Heart left ventricle (tissue), 16 donors: Measurements from ENCODE around the gene ZNF341. TPM values are rescaled to one million over a fixed set of nuclear protein-coding genes. Genes with fewer than 3 reads are reported as not detected.

Experiments
- ATAC-seq, 4 donors: fragments of 200-7000 bp; cut with Tn5 transposase; one replicate each; pipeline ENCODE4 v1.9.1; 2020 to 2022; ENCODE audit warnings: moderate library complexity in 4 of 4, mild to moderate bottlenecking in 3 of 4, moderate number of reproducible peaks in 1 of 4
- DNase-seq, 5 donors: peaks; one replicate each; pipeline ENCODE4 v3.0.0-alpha.2; 2020
- H3K27ac ChIP-seq, 12 donors: fragments of 200-600 bp; sonication (generic) in 4 of 12; one replicate each; pipeline versions ENCODE4 v1.5.0 to v1.8.0; 2016 to 2022; ENCODE audit warnings: mild to moderate bottlenecking in 2 of 12
- H3K27me3 ChIP-seq, 9 donors: fragments of 200-600 bp; sonication (generic) in 2 of 9; one replicate each; pipeline versions ENCODE4 v1.5.1 to v1.8.0; 2016 to 2022; ENCODE audit warnings: mild to moderate bottlenecking in 3 of 9
- H3K36me3 ChIP-seq, 9 donors: fragments of 200-600 bp; sonication (generic) in 2 of 9; one replicate each; pipeline versions ENCODE4 v1.5.0 to v1.8.0; 2018 to 2022; ENCODE audit warnings: mild to moderate bottlenecking in 2 of 9
- H3K4me1 ChIP-seq, 12 donors: fragments of 200-600 bp; sonication (generic) in 4 of 12; one replicate each; pipeline versions ENCODE4 v1.5.0 to v1.8.0; 2016 to 2022; ENCODE audit warnings: mild to moderate bottlenecking in 3 of 12
- H3K4me3 ChIP-seq, 12 donors: fragments of 200-600 bp; sonication (generic) in 4 of 12; one replicate each; pipeline versions ENCODE4 v1.5.0 to v1.8.0; 2017 to 2022; ENCODE audit warnings: mild to moderate bottlenecking in 9 of 12, moderate library complexity in 4 of 12
- H3K9me3 ChIP-seq, 12 donors: fragments of 200-600 bp; sonication (generic) in 4 of 12; one replicate each; pipeline versions ENCODE4 v1.5.0 to v1.8.0; 2016 to 2022; ENCODE audit warnings: mild to moderate bottlenecking in 1 of 12
- CTCF ChIP-seq, 12 donors: fragments of 200-600 bp; sonication (generic) in 4 of 12; IDR thresholded peaks; one replicate each; pipeline versions ENCODE4 v1.5.0 to v1.8.0; 2018 to 2022; ENCODE audit warnings: antibody characterized with exemption in 12 of 12, mild to moderate bottlenecking in 5 of 12
- POLR2A ChIP-seq, 2 donors: fragments of 450-650 bp; IDR thresholded peaks; one replicate each; pipeline ENCODE4 v1.6.1; 2017; ENCODE audit warnings: antibody characterized with exemption in 2 of 2, mild to moderate bottlenecking in 2 of 2, moderate library complexity in 2 of 2
- WGBS, 4 donors: extraction: QIAGEN DNeasy Blood & Tissue Kit in 2 of 4; methylation state at CpG; one replicate each; pipeline versions ENCODE4 v1.1.5 to v1.1.7; 2013 to 2018; 5-methylcytosine and 5-hydroxymethylcytosine counted together
- intact Hi-C, 10 donors: fragments of 100-400 bp; cut with DNase I; formaldehyde crosslinking; loops; one replicate each; pipeline versions ENCODE4 v1.11.1 to v1.14.2; 2022
- polyA plus RNA-seq, 2 donors: library from polyadenylated mRNA; stranded (reverse); fragments of 200-250 nt; gene quantifications; one replicate each; pipeline ENCODE4 v1.2.3, GENCODE V29; 2013
- total RNA-seq, 9 donors: library from RNA; depleted of rRNA in 2 of 9; stranded (reverse); fragments of >200 nt in 2 of 9; fragmentation: NEBNext Ultra II Directional in 3 of 9; extraction: Animal tissue kit (Norgen Biotek cat#: 25700) in 3 of 9; gene quantifications; one replicate each; pipeline versions ENCODE4 v1.1.0 to v1.2.4, GENCODE V29; 2016 to 2023
- donor health status: ischemic (EF 13 %, LVEDD 7.1; RV severe dilation, severe dysfunction).
- donor health status: healthy with polysubstance abuse.
- donor health status: DM: no; HTN: yes; CAD: no.
- donor health status: DM: no; HTN: no; CAD: no.
- donor health status: ischemic (EF 25% LVEDD 6.9; RV normal size, moderate dysfunction).
- donor health status: ischemic (EF 25% LVEDD 5.7; RV mildly dilated, moderate dysfunction).
- donor health status: healthy.
- donor health status: DM: yes; HTN: yes; CAD: no.
- donor health status: ischemic (EF 35%, LVEDD 5.7; RV mildly dilated, moderate dysfunction).
- donor health status: nonischemic (EF 11% LVEDD 7.7; RV severe dilation, severe dysfunction).
- donor health status: DM: yes; HTN: yes; CAD: no.
- donor health status: PGD.
- donor health status: ischemic (EF 29% LVEDD 5.4; RV normal size, mild dysfunction).
- donor health status: nonischemic (EF 23%, LVEDD 6.1; RV moderate dilation, normal function).

The ZNF341 gene
- total and polyA plus RNA-seq, 11 donors = 1.2 to 3.3 (median 1.7) TPM

GRCh38 chr20:33732166-33732970 lies 572 bp downstream of the ZNF341 start:
- intact Hi-C loops = loop anchor here in 6 of 10 donors (2.0 to 5.0 kb wide), 6 partner anchors 60 to 275 kb away; partner anchors contain the start of genes NECAB3 (in 2 of the 6), RALY (in 2 of the 6), ACTL10 (in 1 of the 6) and CHMP4B (in 1 of the 6)
- H3K4me1 ChIP-seq = peaks cover 0 to 29% (median 20%) of the 10 kb centered on the region in 12 donors

GRCh38 chr20:33733654-33734576 lies 2.1 kb downstream of the ZNF341 start:
- Histone ChIP-seq H3K27ac (peak overlapping the region in 11 of 12 donors; percentile 68 to 99 (median 90)), H3K4me3 (peak overlapping the region in 2 of 12 donors; percentile 5 to 71), H3K4me1 (peaks cover 0 to 29% (median 20%) of the 10 kb centered on the region in 12 donors), H3K9me3 (peaks cover 0 to 26% (median 17%) of the 10 kb centered on the region in 12 donors), H3K27me3 (no peaks in the 10 kb centered on the region), H3K36me3 (no peaks in the 10 kb centered on the region)
- TF ChIP-seq POLR2A (IDR thresholded peaks at IDR 0.05) (no peak), CTCF (IDR thresholded peaks at IDR 0.05) (no peak)
- 57 to 68% (median 65%) methylated on average over 6 of the region's 6 CpGs for WGBS, 4 donors
- ATAC-seq (peak in 3 of 4 donors; percentile 12 to 47 (median 17)), DNase-seq (peak in 2 of 5 donors; percentile 26 to 28)
- intact Hi-C loops = loop anchor here in 6 of 10 donors (2.0 to 5.0 kb wide), 6 partner anchors 62 to 277 kb away; partner anchors contain the start of genes NECAB3 (in 2 of the 6), RALY (in 2 of the 6), ACTL10 (in 1 of the 6) and CHMP4B (in 1 of the 6)

More at GRCh38 chr20:33732166-33732970, 572 bp downstream of the ZNF341 start:
- H3K36me3 ChIP-seq = no peaks in the 10 kb centered on the region
- ATAC-seq = peak; percentile 60 to 87 (median 79)
- H3K4me3 ChIP-seq = peak overlapping the region; percentile 47 to 71 (median 64)
- TF ChIP-seq POLR2A (IDR thresholded peaks at IDR 0.05) (no peak), CTCF (IDR thresholded peaks at IDR 0.05) (no peak)
- peaks cover 0 to 20% (median 15%) of the 10 kb centered on the region in 12 donors for H3K9me3 ChIP-seq
- peak overlapping the region; percentile 86 to 99 (median 92) for H3K27ac ChIP-seq
- WGBS, 4 donors = 2 to 5% (median 2%) methylated on average over 24 to 68 of the region's 68 CpGs
- H3K27me3 ChIP-seq = no peaks in the 10 kb centered on the region
- DNase-seq = peak in 4 of 5 donors; percentile 89 to 95 (median 92)

GRCh38 chr20:33736962-33737361 lies 5.2 kb downstream of the ZNF341 start:
- intact Hi-C loops = no loop called here

More at GRCh38 chr20:33736962-33737361, 5.2 kb downstream of the ZNF341 start:
- no peak overlapping the region for H3K27ac ChIP-seq
- no peaks in the 10 kb centered on the region for H3K36me3 ChIP-seq
- TF ChIP-seq POLR2A (IDR thresholded peaks at IDR 0.05) = no peak
- no peak for TF ChIP-seq CTCF (IDR thresholded peaks at IDR 0.05)
- peaks cover 0 to 26% (median 17%) of the 10 kb centered on the region in 12 donors for H3K9me3 ChIP-seq
- 95 to 99% (median 97%) methylated on average over 3 of the region's 3 CpGs for WGBS, 4 donors
- DNase-seq = no peak
- no peaks in the 10 kb centered on the region for H3K27me3 ChIP-seq
- no peak overlapping the region for H3K4me3 ChIP-seq
- ATAC-seq = no peak
- peaks cover 0 to 26% (median 16%) of the 10 kb centered on the region in 12 donors for H3K4me1 ChIP-seq
